Liver (tissue), 9 donors: ENCODE results near the gene MS4A15. TPM values are rescaled to one million over a fixed set of nuclear protein-coding genes. Genes with fewer than 3 reads are reported as not detected.

ENCODE experiments used
- DNase-seq: peaks from one replicate; pipeline ENCODE4 v3.0.0-alpha.2; 2017; ENCODE audit warnings: low spot score
- H3K27ac ChIP-seq, 2 donors: one replicate each; pipeline ENCODE4 v1.7.0; 2013; ENCODE audit warnings: inconsistent platforms in 2 of 2, low read length in 2 of 2, control low read depth in 1 of 2, low read depth in 1 of 2, mild to moderate bottlenecking in 1 of 2
- H3K27me3 ChIP-seq, 4 donors: one replicate each; pipeline versions ENCODE4 v1.6.1 to v1.7.0; 2013; ENCODE audit warnings: low read length in 3 of 4, inconsistent platforms in 1 of 4, mild to moderate bottlenecking in 1 of 4, moderate library complexity in 1 of 4; ENCODE audit not compliant: control insufficient read depth in 4 of 4, insufficient read depth in 4 of 4
- H3K36me3 ChIP-seq, 4 donors: one replicate each; pipeline versions ENCODE4 v1.6.1 to v1.7.0; 2013; ENCODE audit warnings: low read length in 3 of 4, mild to moderate bottlenecking in 3 of 4, low read depth in 1 of 4, moderate library complexity in 1 of 4; ENCODE audit not compliant: control insufficient read depth in 4 of 4, insufficient read depth in 3 of 4
- H3K4me1 ChIP-seq, 4 donors: one replicate each; pipeline versions ENCODE4 v1.6.1 to v1.7.0; 2013; ENCODE audit warnings: low read length in 3 of 4, mild to moderate bottlenecking in 3 of 4, moderate library complexity in 1 of 4; ENCODE audit not compliant: control insufficient read depth in 4 of 4, insufficient read depth in 4 of 4
- H3K4me3 ChIP-seq, 3 donors: one replicate each; pipeline versions ENCODE4 v1.6.1 to v1.7.0; 2013; ENCODE audit warnings: low read length in 3 of 3, control low read depth in 1 of 3, low read depth in 1 of 3, mild to moderate bottlenecking in 1 of 3
- H3K9ac ChIP-seq, 2 donors: one replicate each; pipeline ENCODE4 v1.7.0; 2013; ENCODE audit warnings: low read length in 2 of 2, mild to moderate bottlenecking in 2 of 2, moderate library complexity in 2 of 2, control low read depth in 1 of 2, low read depth in 1 of 2
- H3K9me3 ChIP-seq, 4 donors: one replicate each; pipeline versions ENCODE4 v1.6.1 to v1.7.0; 2013; ENCODE audit warnings: low read length in 3 of 4; ENCODE audit not compliant: control insufficient read depth in 4 of 4
- ATF3 ChIP-seq: IDR thresholded peaks from 2 replicates; pipeline ENCODE4 v1.6.1; 2016; ENCODE audit warnings: antibody characterized with exemption
- EGR1 ChIP-seq, 2 donors: IDR thresholded peaks; 2 replicates each; pipeline ENCODE4 v1.6.1; 2016 to 2018; ENCODE audit warnings: antibody characterized with exemption in 2 of 2, low read depth in 2 of 2
- FOXA1 ChIP-seq: IDR thresholded peaks from 2 replicates; pipeline ENCODE4 v1.6.1; 2016; ENCODE audit warnings: antibody characterized with exemption
- FOXA2 ChIP-seq: IDR thresholded peaks from 2 replicates; pipeline ENCODE4 v1.6.1; 2016; ENCODE audit warnings: antibody characterized with exemption
- GABPA ChIP-seq, 2 donors: IDR thresholded peaks in 1 of 2; conservative IDR thresholded peaks in 1 of 2; 2 replicates each; pipeline ENCODE4 v1.6.1; 2016; ENCODE audit warnings: antibody characterized with exemption in 2 of 2, mild to moderate bottlenecking in 1 of 2, moderate library complexity in 1 of 2
- HNF4A ChIP-seq, 2 donors: conservative IDR thresholded peaks; 2 replicates each; pipeline ENCODE4 v1.6.1; 2016; ENCODE audit warnings: antibody characterized with exemption in 2 of 2, mild to moderate bottlenecking in 2 of 2
- HNF4G ChIP-seq: IDR thresholded peaks from 2 replicates; pipeline ENCODE4 v1.6.1; 2016; ENCODE audit warnings: antibody characterized with exemption
- JUND ChIP-seq, 2 donors: IDR thresholded peaks; 2 replicates each; pipeline ENCODE4 v1.6.1; 2016; ENCODE audit warnings: antibody characterized with exemption in 2 of 2
- MAX ChIP-seq: IDR thresholded peaks from 2 replicates; pipeline ENCODE4 v1.6.1; 2016; ENCODE audit warnings: antibody characterized with exemption
- NR2F2 ChIP-seq: IDR thresholded peaks from 2 replicates; pipeline ENCODE4 v1.6.1; 2016; ENCODE audit warnings: antibody characterized with exemption
- RAD21 ChIP-seq, 2 donors: IDR thresholded peaks; 2 replicates each; pipeline ENCODE4 v1.6.1; 2016; ENCODE audit warnings: antibody characterized with exemption in 2 of 2, mild to moderate bottlenecking in 2 of 2
- REST ChIP-seq: IDR thresholded peaks from 2 replicates; pipeline ENCODE4 v1.6.1; 2016; ENCODE audit warnings: antibody characterized with exemption, mild to moderate bottlenecking
- RXRA ChIP-seq, 2 donors: IDR thresholded peaks; 2 replicates each; pipeline ENCODE4 v1.6.1; 2017 to 2018; ENCODE audit warnings: antibody characterized with exemption in 2 of 2, mild to moderate bottlenecking in 1 of 2
- SP1 ChIP-seq: IDR thresholded peaks from 2 replicates; pipeline ENCODE4 v1.6.1; 2018; ENCODE audit warnings: antibody characterized with exemption, mild to moderate bottlenecking
- TAF1 ChIP-seq: conservative IDR thresholded peaks from 2 replicates; pipeline ENCODE4 v1.6.1; 2016; ENCODE audit warnings: antibody characterized with exemption, mild to moderate bottlenecking
- YY1 ChIP-seq: IDR thresholded peaks from 2 replicates; pipeline ENCODE4 v1.6.1; 2016; ENCODE audit warnings: antibody characterized with exemption, mild to moderate bottlenecking
- WGBS: extraction: QIAGEN DNeasy Blood & Tissue Kit; methylation state at CpG from one replicate; pipeline ENCODE4 v1.1.7; 2013; 5-methylcytosine and 5-hydroxymethylcytosine counted together
- polyA plus RNA-seq, 2 donors: library from polyadenylated mRNA; stranded (reverse) in 1 of 2; unstranded in 1 of 2; fragments of 200-250 nt in 1 of 2; fragments of >200 nt in 1 of 2; fragmentation: Nextera tagmentation in 1 of 2; extraction: Ambion mirVana in 1 of 2; gene quantifications; one replicate each; pipeline versions ENCODE4 v1.2.1 to v1.2.3, GENCODE V29; 2013 to 2015
- total RNA-seq, 2 donors: library from RNA; depleted of rRNA; stranded (reverse); fragments of >200 nt; gene quantifications; one replicate each; pipeline ENCODE4 v1.2.3, GENCODE V29; 2014
- TF ChIP-seq, protein P1 (sequence below): IDR thresholded peaks from 2 replicates; pipeline ENCODE4 v1.6.1; 2016; ENCODE audit warnings: antibody characterized with exemption
- TF ChIP-seq, protein P2 (sequence below): fragments of 150-350 bp; IDR thresholded peaks from 2 replicates; pipeline ENCODE4 v1.5.1; 2017; ENCODE audit warnings: improper control_type of control experiment, low read depth, low read length; ENCODE audit not compliant: missing input control
- donor health status: healthy.
- donor health status: healthy.
- donor health status: healthy.
- donor health status: healthy.
- donor health status: healthy.

The MS4A15 gene
- total and polyA plus RNA-seq, 4 donors: not detected

DNA sequence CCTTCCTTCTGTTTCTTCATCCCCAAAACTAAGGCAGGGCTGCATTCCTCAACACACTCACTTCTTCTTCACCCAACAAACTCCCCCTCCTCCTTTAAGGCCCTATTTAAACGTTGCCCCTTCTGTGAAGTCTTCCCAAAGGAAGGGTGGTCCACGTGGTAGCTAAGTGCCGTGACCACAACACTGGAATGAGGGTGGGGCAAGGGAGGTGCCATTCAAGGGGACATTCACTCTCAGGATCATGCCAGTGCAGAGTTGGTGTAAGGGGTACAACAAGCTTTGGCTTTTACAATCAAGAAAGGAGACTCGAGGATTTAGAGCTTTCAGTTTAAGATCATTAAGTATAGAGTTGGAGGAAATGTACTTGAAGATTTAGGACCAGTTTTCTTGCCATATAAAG lies 20.4 kb downstream of the MS4A15 start:
- no peak for TF ChIP-seq FOXA1
- no peak for TF ChIP-seq JUND (IDR thresholded peaks at IDR 0.05)
- no peak overlapping the region for H3K9ac ChIP-seq
- DNase-seq: no peak
- no peaks in the 10 kb centered on the region for H3K4me1 ChIP-seq
- H3K9me3 ChIP-seq: peaks cover 0 to 2% (median 0%) of the 10 kb centered on the region in 4 donors
- no peak overlapping the region for H3K4me3 ChIP-seq
- H3K27ac ChIP-seq: no peak overlapping the region
- no peaks in the 10 kb centered on the region for H3K36me3 ChIP-seq
- 62% methylated on average over 4 of the region's 4 CpGs for WGBS
- no peaks in the 10 kb centered on the region for H3K27me3 ChIP-seq

DNA sequence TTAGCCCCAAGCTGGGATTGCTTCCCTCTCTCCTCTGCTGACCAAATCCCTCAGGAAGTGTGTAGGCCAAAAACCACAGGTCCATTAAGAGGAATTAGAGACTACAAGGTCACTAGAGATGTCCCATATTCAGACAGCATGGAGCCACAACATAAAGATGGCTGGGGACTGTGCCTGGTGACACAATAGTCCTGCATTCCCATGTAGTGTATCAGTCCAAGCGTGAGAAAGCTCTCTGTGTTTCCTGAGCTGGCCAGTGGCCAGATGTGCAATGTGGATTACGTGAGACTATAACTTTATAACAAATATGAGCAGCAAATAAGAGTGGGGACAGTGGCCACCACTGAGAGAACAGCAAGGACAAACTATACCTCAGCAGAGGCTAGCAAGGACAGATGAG lies 20.9 kb downstream of the MS4A15 start:
- Histone ChIP-seq H3K4me1 (no peaks in the 10 kb centered on the region), H3K27ac (no peak overlapping the region), H3K4me3 (no peak overlapping the region), H3K27me3 (no peaks in the 10 kb centered on the region), H3K9ac (no peak overlapping the region), H3K9me3 (peaks cover 0 to 2% (median 0%) of the 10 kb centered on the region in 4 donors), H3K36me3 (no peaks in the 10 kb centered on the region)
- TF ChIP-seq RXRA (IDR thresholded peaks at IDR 0.05) (no peak), RAD21 (IDR thresholded peaks at IDR 0.05) (no peak), TAF1 (no peak), YY1 (no peak), FOXA2 (no peak), MAX (no peak), FOXA1 (no peak), GABPA (IDR thresholded peaks at IDR 0.05 in 1 of 2, conservative IDR thresholded peaks at IDR 0.05 in 1 of 2) (no peak), HNF4G (no peak), SP1 (no peak), JUND (IDR thresholded peaks at IDR 0.05) (no peak), ATF3 (no peak), REST (no peak), NR2F2 (no peak), EGR1 (IDR thresholded peaks at IDR 0.05; ENCODE audit: low read depth in 2 of 2) (no peak), HNF4A (conservative IDR thresholded peaks at IDR 0.05) (no peak)
- TF ChIP-seq, protein P1, sequence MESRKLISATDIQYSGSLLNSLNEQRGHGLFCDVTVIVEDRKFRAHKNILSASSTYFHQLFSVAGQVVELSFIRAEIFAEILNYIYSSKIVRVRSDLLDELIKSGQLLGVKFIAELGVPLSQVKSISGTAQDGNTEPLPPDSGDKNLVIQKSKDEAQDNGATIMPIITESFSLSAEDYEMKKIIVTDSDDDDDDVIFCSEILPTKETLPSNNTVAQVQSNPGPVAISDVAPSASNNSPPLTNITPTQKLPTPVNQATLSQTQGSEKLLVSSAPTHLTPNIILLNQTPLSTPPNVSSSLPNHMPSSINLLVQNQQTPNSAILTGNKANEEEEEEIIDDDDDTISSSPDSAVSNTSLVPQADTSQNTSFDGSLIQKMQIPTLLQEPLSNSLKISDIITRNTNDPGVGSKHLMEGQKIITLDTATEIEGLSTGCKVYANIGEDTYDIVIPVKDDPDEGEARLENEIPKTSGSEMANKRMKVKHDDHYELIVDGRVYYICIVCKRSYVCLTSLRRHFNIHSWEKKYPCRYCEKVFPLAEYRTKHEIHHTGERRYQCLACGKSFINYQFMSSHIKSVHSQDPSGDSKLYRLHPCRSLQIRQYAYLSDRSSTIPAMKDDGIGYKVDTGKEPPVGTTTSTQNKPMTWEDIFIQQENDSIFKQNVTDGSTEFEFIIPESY: no peak
- TF ChIP-seq, protein P2, sequence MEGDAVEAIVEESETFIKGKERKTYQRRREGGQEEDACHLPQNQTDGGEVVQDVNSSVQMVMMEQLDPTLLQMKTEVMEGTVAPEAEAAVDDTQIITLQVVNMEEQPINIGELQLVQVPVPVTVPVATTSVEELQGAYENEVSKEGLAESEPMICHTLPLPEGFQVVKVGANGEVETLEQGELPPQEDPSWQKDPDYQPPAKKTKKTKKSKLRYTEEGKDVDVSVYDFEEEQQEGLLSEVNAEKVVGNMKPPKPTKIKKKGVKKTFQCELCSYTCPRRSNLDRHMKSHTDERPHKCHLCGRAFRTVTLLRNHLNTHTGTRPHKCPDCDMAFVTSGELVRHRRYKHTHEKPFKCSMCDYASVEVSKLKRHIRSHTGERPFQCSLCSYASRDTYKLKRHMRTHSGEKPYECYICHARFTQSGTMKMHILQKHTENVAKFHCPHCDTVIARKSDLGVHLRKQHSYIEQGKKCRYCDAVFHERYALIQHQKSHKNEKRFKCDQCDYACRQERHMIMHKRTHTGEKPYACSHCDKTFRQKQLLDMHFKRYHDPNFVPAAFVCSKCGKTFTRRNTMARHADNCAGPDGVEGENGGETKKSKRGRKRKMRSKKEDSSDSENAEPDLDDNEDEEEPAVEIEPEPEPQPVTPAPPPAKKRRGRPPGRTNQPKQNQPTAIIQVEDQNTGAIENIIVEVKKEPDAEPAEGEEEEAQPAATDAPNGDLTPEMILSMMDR: no peak
- DNase-seq: no peak
- 63% methylated on average over 2 of the region's 2 CpGs for WGBS
